Measurements from ENCODE around the gene MIGA2. TPM values are rescaled to one million over a fixed set of nuclear protein-coding genes. Genes with fewer than 3 reads are reported as not detected.

The MIGA2 gene
- total RNA-seq, 1 donor from 2014 or later, result 42.2 TPM

DNA sequence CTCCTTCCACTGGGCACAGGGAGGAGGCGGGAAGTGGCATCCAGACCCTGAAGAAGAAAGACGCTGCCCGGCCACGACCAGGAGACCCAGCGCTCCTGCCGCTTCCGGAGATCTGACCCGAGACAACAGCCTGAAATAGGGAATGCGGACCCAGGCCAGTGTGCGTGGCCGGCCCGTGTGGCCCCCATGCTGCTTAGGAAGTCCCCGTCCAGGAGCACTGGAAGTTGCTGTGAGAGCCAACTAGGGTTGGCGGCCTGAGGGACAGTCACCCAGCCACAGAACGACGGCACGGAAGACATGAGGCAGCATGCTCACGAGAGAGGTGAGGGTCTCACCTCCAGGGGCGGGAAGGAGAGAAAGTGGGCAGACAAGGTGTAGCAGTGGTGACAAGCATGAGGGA, 25.3 kb upstream of the MIGA2 start:
- intact Hi-C loops (cut with micrococcal nuclease), result no loop called here

GRCh38 chr9:129011761-129012181, 24.7 kb upstream of the MIGA2 start:
- intact Hi-C loops (cut with micrococcal nuclease), result no loop called here

GRCh38 chr9:129012343-129012742, 24.1 kb upstream of the MIGA2 start:
- intact Hi-C loops (cut with micrococcal nuclease), result no loop called here

GRCh38 chr9:129012893-129013448, 23.5 kb upstream of the MIGA2 start:
- intact Hi-C loops (cut with micrococcal nuclease), result no loop called here

DNA sequence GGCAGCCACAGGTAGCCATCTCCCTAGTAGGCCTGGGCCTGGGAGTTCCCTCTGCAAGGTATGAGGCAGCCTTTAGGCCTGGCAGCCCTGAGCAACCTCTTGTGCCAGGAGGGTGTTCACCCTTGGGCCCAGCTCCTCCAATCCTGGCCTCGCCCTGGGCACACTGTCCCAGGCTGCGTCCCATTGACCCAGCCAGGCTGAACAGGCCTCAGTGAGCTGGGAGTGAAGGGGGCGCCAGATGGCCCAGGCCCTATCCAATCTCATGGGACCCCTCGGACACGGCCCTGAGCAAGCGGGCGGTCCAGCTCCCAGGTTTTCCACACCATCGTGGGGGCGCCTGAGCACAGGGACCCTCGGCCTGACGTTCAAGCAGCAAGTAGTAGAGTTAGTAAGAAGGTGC, 22.8 kb upstream of the MIGA2 start:
- intact Hi-C loops (cut with micrococcal nuclease), result no loop called here

DNA sequence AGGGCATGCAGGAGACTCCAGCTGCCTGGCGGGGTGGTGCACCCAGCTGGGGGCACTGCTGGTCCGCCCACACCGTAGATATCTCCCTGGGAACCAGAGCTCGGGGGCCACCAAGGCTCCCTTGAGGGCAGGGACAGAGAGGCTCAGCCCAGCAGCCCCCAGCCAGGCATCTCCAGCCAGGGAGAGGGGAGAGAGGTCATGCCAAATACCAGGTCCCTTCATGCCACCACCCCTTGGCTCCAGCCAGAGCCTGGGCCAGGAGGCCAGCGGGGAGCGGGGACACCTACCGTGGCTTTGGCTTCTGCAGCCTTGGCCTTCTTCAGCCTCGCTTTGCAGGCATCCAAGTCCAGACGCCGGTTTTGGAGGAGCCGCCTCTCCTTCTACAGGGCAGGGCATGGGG, 22.3 kb upstream of the MIGA2 start:
- intact Hi-C loops (cut with micrococcal nuclease), result no loop called here

GRCh38 chr9:129014608-129015007, 21.8 kb upstream of the MIGA2 start:
- intact Hi-C loops (cut with micrococcal nuclease), result no loop called here

DNA sequence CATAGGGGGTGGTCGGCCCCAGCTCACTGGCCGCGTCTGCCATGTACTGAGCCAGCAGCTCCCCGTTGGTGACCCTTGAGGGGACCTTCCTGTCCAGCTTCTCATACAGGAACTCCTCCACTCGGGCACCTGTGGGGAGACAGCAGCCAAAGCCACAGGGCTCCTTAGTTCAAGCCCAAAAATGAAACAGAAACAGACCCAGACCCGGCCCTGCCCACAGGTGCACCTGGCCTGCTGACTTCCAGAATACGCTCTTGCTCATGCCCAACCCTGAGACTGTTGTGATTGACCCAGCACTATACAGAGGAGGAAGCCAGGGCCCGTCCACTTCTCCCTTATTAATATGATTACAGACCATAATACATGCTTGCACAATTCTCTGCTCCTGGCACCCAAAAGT, 15.3 kb upstream of the MIGA2 start:
- intact Hi-C loops (cut with micrococcal nuclease), result no loop called here

DNA sequence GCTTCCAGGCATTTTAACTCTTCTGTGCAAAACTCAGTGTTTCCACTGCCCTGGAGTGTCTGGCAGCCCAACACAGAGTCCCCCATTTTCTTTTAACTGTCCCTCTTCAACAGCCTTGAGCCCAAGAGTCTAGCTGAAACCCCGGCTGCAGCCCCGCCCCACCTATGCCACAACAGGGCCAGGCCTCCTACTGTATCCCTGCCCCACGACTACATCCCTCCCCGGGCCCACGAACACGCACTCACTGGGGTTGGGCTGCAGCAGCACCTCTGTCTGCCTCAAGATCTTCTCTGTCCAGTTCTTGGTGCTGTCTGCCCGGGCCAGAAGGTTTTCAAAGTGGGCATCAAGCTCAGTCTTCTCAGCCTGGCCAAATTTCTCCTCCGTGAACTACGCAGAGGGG, 14.4 kb upstream of the MIGA2 start:
- intact Hi-C loops (cut with micrococcal nuclease), result no loop called here

- intact Hi-C loops (cut with micrococcal nuclease), result no loop called here
Measured at GRCh38 chr9:129023036-129023907, 13.2 kb upstream of the MIGA2 start.

DNA sequence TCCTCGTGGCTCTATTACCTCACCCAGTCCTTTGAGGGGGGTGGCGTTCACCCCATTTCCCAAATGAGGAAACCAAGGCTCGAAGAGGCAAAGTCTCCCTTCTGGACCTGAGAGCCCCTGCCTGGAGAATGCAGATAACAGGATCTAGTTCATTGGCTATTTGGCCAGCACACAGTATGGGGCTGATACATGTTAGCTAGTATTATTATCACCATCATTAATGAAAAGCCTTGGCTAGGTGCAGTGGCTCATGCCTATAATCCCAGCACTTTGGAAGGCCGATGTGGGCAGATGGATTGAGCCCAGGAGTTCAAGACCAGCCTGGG, 12.6 kb upstream of the MIGA2 start:
- intact Hi-C loops (cut with micrococcal nuclease), result no loop called here

DNA sequence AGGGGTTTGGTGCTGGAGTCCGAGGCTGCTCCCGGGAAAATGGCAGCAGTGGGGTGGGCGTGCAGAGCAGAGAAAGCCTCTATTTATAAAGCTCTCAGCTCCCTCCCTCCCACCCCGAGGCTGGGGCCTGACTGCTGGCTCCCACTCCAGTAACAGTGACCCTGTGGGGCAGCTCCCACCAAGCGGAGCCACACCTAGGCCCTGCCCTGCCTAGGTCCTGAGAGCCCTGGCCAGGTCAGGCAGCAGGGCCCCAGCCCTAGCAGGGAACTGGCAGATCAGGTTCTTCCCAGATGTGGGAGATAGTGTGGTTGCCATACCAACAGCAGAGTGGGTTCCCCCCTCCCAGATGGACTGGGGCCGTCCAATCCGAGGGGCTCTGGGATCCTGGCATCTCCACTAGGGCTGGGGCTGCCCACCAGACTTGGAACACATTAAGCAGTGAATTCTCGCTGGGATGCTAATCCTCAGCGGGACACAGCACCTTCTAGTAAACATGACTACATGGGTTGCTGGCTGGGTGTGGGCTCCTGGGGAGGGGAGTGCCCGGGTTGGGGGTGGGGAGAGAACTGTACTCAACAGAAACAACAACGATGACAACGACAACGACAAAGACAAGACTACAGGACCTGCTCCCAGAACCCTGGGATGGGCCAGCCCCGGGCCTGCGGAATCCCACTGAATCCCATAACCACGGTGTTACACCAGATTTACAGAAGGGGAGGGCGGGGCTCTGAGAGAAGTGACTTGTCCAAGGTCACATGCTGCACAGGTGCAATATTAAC, 9.8 kb upstream of the MIGA2 start:
- intact Hi-C loops (cut with micrococcal nuclease), result loop anchor here (5.0 kb wide), 2 partner anchors 569 to 774 kb away; partner anchors contain the start of gene ODF2

GRCh38 chr9:129027224-129027684, 9.2 kb upstream of the MIGA2 start:
- intact Hi-C loops (cut with micrococcal nuclease), result loop anchor here (5.0 kb wide), 2 partner anchors 570 to 775 kb away; partner anchors contain the start of gene ODF2

GRCh38 chr9:129027685-129028191, 8.7 kb upstream of the MIGA2 start:
- intact Hi-C loops (cut with micrococcal nuclease), result loop anchor here (1.0 to 5.0 kb wide), 4 partner anchors 9 to 775 kb away; partner anchors contain the start of genes CRAT, MIGA2, ODF2 and PTPA

DNA sequence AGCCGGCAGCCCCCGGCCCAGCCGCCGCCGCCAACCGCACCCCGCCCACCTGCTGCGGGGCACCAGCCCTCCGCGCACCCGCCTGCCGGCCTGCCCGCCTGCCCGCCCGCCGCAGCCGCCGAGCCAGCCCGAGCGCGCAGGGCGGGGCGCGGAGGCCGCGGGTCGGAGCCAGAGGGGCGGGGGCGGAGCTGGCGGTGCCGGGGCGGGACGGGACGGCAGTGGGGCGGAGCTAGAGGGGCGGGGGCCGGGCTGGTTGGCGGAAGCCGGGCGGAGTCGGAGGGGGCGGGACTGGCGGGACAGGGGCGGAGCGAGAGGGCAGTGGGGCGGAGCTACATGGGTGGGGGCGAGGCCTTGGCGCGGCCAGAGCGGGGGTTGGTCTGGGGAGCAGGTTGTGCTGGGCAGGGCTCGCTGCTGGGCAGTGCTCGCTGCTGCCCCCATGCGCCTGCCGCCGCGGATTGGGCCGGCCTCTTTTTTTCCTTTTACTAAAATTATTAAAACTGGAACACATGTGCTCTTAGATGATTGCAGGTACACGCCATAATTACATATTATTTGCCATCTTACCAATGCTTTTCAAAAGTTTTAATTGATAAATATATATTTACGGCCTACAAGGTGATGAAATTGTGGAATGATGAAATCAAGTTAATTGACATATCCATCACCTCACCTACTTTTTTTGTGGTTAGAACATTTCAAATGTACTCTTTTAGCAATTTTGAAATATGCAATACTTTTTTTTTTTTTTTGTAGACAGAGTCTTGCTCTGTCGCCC, 8.0 kb upstream of the MIGA2 start, which contains the start of gene SH3GLB2:
SH3GLB2 (minus strand) TSS at position 140 of the 775 bp plus-strand sequence. CDS start 177 bp downstream, outside the sequence.
- intact Hi-C loops (cut with micrococcal nuclease), result loop anchor here (1.0 to 5.0 kb wide), 4 partner anchors 8 to 776 kb away; partner anchors contain the start of genes CRAT, MIGA2, ODF2 and PTPA

DNA sequence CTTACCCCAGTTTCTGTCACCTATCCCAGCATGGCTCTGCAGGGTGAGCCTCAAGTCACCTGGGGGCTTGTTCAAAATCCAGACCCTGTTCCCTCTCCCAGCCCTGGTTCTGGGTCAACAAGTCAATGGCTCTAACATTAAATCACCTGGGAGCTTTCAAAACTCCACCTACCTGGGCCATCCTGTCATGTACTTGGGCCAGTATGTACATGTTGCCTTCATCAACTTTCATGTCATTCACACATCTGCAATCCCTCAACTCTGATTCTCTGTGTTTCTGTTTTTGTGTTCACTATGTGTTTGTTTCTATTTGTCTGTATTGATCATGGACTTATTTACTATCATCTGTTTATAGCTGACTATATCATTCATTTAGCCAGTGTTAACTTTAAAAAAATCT, 6.2 kb upstream of the MIGA2 start:
- intact Hi-C loops (cut with micrococcal nuclease), result loop anchor here (10.0 kb wide), 2 partner anchors 305 to 755 kb away; partner anchors contain the start of genes GOLGA2, SWI5 and ZDHHC12

DNA sequence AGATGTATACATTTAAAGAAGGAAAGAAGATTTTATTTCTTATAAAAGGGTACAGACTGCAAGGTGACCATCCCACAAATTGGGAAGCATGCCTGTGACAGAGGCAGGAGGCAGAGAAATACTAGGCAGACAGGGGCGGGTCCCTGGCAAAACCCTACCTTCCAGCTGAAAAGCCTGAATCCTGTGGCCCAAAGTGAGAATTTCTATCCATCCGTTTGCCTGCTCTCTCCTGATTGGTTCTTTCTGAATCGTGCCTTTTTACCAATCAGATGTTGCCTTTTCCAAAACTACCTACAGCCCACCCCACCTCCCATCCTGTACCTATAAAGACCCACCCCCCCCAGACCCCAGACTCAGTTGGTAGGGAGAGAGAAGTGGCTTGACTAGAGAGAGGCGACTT, 4.9 kb upstream of the MIGA2 start:
- intact Hi-C loops (cut with micrococcal nuclease), result loop anchor here (10.0 kb wide), 2 partner anchors 307 to 757 kb away; partner anchors contain the start of genes GOLGA2, SWI5 and ZDHHC12

DNA sequence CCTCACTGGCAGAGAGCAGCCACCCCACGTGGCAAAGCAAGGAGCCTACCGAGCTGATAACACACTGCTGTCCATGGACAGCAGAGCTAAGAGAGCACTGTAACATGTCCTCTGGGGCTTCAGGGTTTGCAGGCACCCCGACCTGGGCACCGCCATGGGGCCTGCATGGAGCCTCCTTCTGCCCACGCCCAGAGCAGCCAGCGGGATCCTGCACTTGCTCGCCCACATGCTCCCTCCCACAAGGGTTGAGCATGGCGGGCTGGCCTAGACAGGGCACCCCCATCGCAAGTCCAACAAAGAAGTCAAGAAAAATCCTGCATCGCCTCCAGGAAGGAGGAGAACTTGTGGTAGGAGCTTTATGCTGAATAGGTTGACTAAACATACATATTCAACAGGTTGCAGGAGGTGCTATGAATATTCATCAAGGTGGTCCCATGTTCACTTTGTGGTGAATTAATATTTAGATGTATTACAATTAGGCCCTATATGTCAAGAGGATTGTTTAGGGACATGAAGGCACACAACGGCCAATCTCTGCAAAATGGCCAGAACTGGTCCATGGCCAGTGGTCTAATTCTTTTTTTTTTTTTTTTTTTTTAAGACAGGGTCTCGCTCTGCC, 3.8 kb upstream of the MIGA2 start:
- intact Hi-C loops (cut with micrococcal nuclease), result loop anchor here (10.0 kb wide), 2 partner anchors 308 to 758 kb away; partner anchors contain the start of genes GOLGA2, SWI5 and ZDHHC12

DNA sequence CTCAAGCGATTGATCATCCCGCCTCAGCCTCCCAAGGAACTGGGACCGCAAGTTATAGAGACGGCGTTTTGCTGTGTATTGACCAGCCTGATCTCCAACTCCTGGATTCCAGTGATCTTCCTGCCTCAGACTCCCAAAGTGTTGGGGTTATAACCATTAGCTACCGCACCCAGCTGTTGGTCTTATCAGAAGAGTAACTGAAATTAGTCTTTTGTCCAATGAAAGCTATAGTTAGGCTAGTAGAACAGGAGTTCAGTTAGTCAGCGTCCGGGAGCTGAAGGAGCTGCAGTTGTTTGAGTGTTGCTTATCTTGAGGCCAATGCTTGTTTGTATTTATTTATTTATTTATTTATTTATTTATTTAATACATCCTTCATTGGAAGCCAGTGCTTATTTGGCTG, 3.2 kb upstream of the MIGA2 start:
- intact Hi-C loops (cut with micrococcal nuclease), result loop anchor here (10.0 kb wide), 2 partner anchors 308 to 758 kb away; partner anchors contain the start of genes GOLGA2, SWI5 and ZDHHC12

- intact Hi-C loops (cut with micrococcal nuclease), result loop anchor here (1.0 to 10.0 kb wide), 8 partner anchors 8 to 761 kb away; partner anchors contain the start of genes CRAT, DOLK, DOLPP1 and GOLGA2
Measured at GRCh38 chr9:129035838-129036237, 588 bp upstream of the MIGA2 start.

Data from T-helper 2 cell treated with Interferon-gamma antibody and Interleukin-4, amounts not matched to agents 100 ng/mL and 5 ng/mL, for 36 hours (primary cell).